ENCODE results near the gene PNP. TPM values are rescaled to one million over a fixed set of nuclear protein-coding genes. Genes with fewer than 3 reads are reported as not detected.
A peak's percentile ranks its signal among the peaks of the same experiment; 100 is the strongest.
"Not testable (repeated sequence)": the region's sequence is repeated elsewhere in the genome, so short reads cannot be mapped to it uniquely, and the experiment has no call there.

The PNP gene
- total RNA-seq, 1 experiment from 2014 or later, result 90.1 TPM

GRCh38 chr14:20489093-20489994, 20.1 kb downstream of the PNP start:
- DNase-seq (ENCODE audit: low spot score), result no peak

GRCh38 chr14:20490563-20490962, 21.4 kb downstream of the PNP start:
- no peak for DNase-seq (ENCODE audit: low spot score)

- DNase-seq (ENCODE audit: low spot score), result no peak
These were observed 23.3 kb downstream of the PNP start for GRCh38 chr14:20492486-20492885.

- peak; percentile 16 for DNase-seq (ENCODE audit: low spot score)
These were observed 24.4 kb downstream of the PNP start for GRCh38 chr14:20493634-20494033.

GRCh38 chr14:20494935-20495766, 25.9 kb downstream of the PNP start:
- DNase-seq (ENCODE audit: low spot score), result peak; percentile 19

- DNase-seq (ENCODE audit: low spot score), result no peak
These were observed 29.4 kb downstream of the PNP start for GRCh38 chr14:20498622-20499021.

GRCh38 chr14:20499108-20499507, 29.9 kb downstream of the PNP start:
- no peak for DNase-seq (ENCODE audit: low spot score)

GRCh38 chr14:20499881-20500280, 30.7 kb downstream of the PNP start:
- DNase-seq (ENCODE audit: low spot score), result no peak

- no peak for DNase-seq (ENCODE audit: low spot score)
These were observed 32.1 kb downstream of the PNP start for GRCh38 chr14:20501346-20501745.

- no peak for DNase-seq (ENCODE audit: low spot score)
These were observed 34.7 kb downstream of the PNP start for GRCh38 chr14:20503898-20504297.

GRCh38 chr14:20506276-20506675, 37.1 kb downstream of the PNP start:
- not testable (repeated sequence) for DNase-seq (ENCODE audit: low spot score)

GRCh38 chr14:20506752-20507151, 37.5 kb downstream of the PNP start:
- not testable (repeated sequence) for DNase-seq (ENCODE audit: low spot score)

- not testable (repeated sequence) for DNase-seq (ENCODE audit: low spot score)
These were observed 38.3 kb downstream of the PNP start for GRCh38 chr14:20507537-20507936.

- DNase-seq (ENCODE audit: low spot score), result no peak
These were observed 39.2 kb downstream of the PNP start for GRCh38 chr14:20508367-20508766.

GRCh38 chr14:20512177-20512905, 43.1 kb downstream of the PNP start:
- DNase-seq (ENCODE audit: low spot score), result no peak

- no peak for DNase-seq (ENCODE audit: low spot score)
These were observed 46.6 kb downstream of the PNP start for GRCh38 chr14:20515846-20516245.

- no peak for DNase-seq (ENCODE audit: low spot score)
These were observed 47.7 kb downstream of the PNP start for GRCh38 chr14:20516921-20517320.

GRCh38 chr14:20522332-20522731, 53.1 kb downstream of the PNP start:
- no peak for DNase-seq (ENCODE audit: low spot score)

GRCh38 chr14:20524027-20524426, 54.8 kb downstream of the PNP start:
- no peak for DNase-seq (ENCODE audit: low spot score)

Data from HT-29 (cell line).